Thyroid gland (tissue), 4 donors: Measurements from ENCODE around the gene COL9A1.

Experiments
- CTCF ChIP-seq, 6 experiments: fragments of 200-600 bp in 3 of 6; fragments of 450-650 bp in 3 of 6; sonication (generic) in 3 of 6; IDR thresholded peaks; one replicate each; pipeline ENCODE4 v1.5.1; 2016 to 2019; ENCODE audit warnings: antibody characterized with exemption in 6 of 6, mild to moderate bottlenecking in 2 of 6, inconsistent platforms in 1 of 6, moderate library complexity in 1 of 6
- POLR2A ChIP-seq, 2 donors: fragments of 450-650 bp; IDR thresholded peaks; one replicate each; pipeline ENCODE4 v1.6.1; 2017; ENCODE audit warnings: antibody characterized with exemption in 2 of 2, mild to moderate bottlenecking in 2 of 2, moderate library complexity in 1 of 2

DNA sequence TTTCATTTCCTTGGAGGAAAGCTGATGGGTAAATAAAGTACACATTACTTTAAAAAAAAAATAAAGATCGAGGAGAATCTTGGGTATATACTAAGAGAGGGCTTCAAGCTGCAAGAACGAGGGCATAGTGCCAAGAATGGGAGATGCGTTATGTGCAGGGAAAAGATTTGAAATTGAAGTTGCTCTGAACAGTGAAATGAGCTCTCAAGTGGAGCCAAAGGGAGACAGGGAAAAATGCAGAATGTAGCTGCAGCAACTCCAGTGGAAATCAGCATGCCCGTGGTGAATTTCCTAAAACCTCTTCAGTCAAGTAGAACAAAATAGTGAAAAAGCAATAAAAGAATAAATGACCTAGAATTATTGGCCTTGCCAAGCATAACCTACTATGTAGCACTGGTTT is 11.4 kb upstream of the COL9A1 start:
- TF ChIP-seq CTCF (IDR thresholded peaks at IDR 0.05) (no peak), POLR2A (IDR thresholded peaks at IDR 0.05) (no peak)
